HAP-1 (cell line): ENCODE data around the gene EIF4E3.
A peak's percentile ranks its signal among the peaks of the same experiment; 100 is the strongest.

Experiments used
- DNase-seq, 2 experiments: peaks; one replicate each; pipeline ENCODE4 v3.0.0-alpha.2; 2016 to 2020; ENCODE audit warnings: low spot score in 2 of 2
- H3K27me3 ChIP-seq: fragments of 250-450 bp; sonication (Bioruptor Pico); 2 replicates; pipeline ENCODE4 v1.5.1; 2020; ENCODE audit warnings: low read depth, mild to moderate bottlenecking, moderate library complexity
- H3K36me3 ChIP-seq: fragments of 250-450 bp; sonication (Bioruptor Pico); replicated peaks from 2 replicates; pipeline ENCODE4 v1.5.1; 2020; ENCODE audit warnings: mild to moderate bottlenecking
- H3K4me1 ChIP-seq: fragments of 250-450 bp; sonication (Bioruptor Pico); 2 replicates; pipeline ENCODE4 v1.5.1; 2020; ENCODE audit warnings: mild to moderate bottlenecking
- H3K4me3 ChIP-seq: fragments of 250-450 bp; sonication (Bioruptor Pico); 2 replicates; pipeline ENCODE4 v1.5.1; 2020; ENCODE audit warnings: mild to moderate bottlenecking, moderate library complexity
- H3K9me3 ChIP-seq: fragments of 250-450 bp; sonication (Bioruptor Pico); 2 replicates; pipeline ENCODE4 v1.5.1; 2020; ENCODE audit warnings: mild to moderate bottlenecking, moderate library complexity
- in situ Hi-C: fragments of 300-500 bp; cut with MboI; formaldehyde crosslinking; loops from 3 replicates; pipeline ENCODE4 v1.14.3; 2020; ENCODE audit warnings: low sequenced_read_pairs, inconsistent platforms, mixed read lengths

EIF4E3 gene

DNA sequence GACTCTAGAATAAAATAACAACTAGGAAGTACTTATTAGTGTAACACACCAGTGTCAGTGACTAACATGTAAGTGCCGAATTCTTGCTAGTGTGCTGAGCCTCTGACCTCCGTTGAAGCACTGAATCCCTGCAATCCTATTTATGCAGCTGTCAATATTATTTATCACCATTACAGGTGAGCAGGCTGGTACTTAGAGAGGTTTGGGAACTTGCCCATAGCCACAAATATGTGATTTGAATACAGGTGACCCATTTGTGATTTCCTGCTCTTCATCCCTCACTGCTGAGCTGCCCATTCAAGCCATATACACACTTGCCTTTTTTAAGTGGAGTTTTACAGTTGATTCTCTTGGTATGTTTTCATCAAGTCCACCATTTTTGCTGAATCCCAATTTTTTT lies 12.2 kb downstream of the EIF4E3 start:
- in situ Hi-C loops: loop anchor here (25.0 kb wide), 2 partner anchors 1124 to 1374 kb away; partner anchors contain the start of gene SHQ1
- Histone ChIP-seq H3K9me3 (no peaks in the 10 kb centered on the region), H3K4me3 (no peak overlapping the region), H3K4me1 (no peaks in the 10 kb centered on the region), H3K36me3 (no peaks in the 10 kb centered on the region), H3K27me3 (no peaks in the 10 kb centered on the region)
- DNase-seq: no peak

DNA sequence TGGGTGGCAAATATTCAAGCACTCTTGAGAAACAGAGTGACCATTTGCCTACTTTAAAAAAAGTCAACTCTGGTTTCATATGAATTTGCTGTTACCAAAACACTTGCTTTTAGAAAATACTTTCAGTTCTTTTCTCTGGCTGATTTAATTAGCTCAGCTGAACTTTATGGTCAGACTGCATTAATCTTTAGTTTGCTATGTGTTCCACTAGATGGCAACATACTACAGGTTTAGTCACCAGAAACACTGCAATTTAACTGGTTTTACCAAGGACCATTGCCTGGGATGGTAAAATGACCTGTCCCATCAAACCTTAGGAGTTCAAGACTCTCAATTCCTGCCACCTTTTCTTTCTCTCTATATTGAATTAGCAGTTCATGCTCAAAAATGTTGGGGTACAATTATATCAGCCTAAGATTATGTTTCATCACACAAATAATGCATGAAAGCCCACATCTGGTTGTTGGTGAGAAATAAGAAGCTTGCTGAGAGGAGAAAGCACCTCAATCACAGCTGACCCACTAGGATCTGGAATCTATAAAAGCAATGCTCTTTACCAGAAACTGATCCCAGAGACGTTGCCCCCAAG lies 14.2 kb downstream of the EIF4E3 start:
- Histone ChIP-seq H3K27me3 (no peaks in the 10 kb centered on the region), H3K9me3 (no peaks in the 10 kb centered on the region), H3K4me3 (no peak overlapping the region), H3K36me3 (no peaks in the 10 kb centered on the region), H3K4me1 (no peaks in the 10 kb centered on the region)
- peak in 1 of 2 experiments; percentile 73 for DNase-seq
- in situ Hi-C loops: loop anchor here (25.0 kb wide), 2 partner anchors 1126 to 1376 kb away; partner anchors contain the start of gene SHQ1

DNA sequence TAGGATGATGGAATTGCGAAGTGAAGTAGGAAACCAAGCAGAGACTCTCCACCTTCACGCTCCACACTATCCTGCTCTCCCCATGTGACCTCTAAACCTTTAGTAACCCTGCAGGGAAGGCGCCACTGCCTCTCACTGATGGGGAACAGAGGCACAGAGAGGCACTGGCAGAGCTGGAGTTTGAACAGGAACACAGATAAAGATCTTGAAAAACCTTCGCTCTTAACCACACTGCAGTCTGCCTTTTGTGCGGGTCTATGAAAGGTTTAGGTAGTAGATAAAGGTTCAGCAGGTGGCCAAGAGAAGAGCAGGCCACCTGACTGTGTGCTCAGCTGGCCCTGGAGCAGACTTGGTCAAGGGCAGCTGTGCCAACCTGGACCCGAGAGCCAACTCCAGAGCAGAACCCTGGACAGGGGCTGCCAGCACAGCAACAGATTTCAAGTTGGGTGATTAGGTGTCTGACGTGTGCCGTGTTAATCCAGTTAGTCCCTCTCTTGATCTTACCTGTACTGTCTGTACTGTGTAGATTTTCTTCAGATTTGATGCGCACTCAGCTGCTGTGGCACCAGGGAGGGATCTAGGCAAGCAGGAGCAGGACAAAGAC lies 15.2 kb downstream of the EIF4E3 start:
- H3K27me3 ChIP-seq: no peaks in the 10 kb centered on the region
- H3K4me3 ChIP-seq: no peak overlapping the region
- no peaks in the 10 kb centered on the region for H3K9me3 ChIP-seq
- no peaks in the 10 kb centered on the region for H3K36me3 ChIP-seq
- in situ Hi-C loops: loop anchor here (25.0 kb wide), 2 partner anchors 1127 to 1377 kb away; partner anchors contain the start of gene SHQ1
- DNase-seq: no peak
- no peaks in the 10 kb centered on the region for H3K4me1 ChIP-seq

DNA sequence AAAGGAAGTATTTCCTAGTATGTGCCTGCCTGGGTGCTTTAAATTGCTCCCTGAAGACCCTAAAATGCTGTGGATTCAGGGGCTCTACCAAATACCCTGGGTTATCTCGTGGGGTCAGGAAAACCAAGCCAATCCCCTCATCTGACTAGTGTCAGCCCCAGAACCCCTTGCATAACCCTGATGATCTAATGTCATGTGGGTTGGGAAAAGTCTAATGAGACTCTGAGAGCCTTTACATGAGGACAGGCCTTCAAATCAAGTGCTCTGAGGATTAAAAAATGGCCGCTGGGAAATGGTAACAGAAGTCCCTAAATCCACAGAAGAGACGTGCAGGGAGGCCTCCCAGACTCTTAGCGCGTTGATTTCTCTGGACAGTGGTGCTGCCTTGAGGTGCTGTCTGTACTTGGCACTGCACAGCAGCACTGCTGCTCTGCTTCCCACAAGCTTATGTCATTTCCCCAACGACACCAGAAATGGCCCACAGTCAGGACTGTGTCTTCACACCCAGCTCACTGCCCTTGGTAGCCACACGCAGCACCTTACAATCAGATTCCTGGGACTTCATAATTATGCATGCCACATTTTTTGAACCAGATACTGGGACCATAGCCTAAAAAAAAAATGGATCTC lies 16.6 kb downstream of the EIF4E3 start:
- no peak for DNase-seq
- Histone ChIP-seq H3K36me3 (no peaks in the 10 kb centered on the region), H3K27me3 (no peaks in the 10 kb centered on the region), H3K4me3 (no peak overlapping the region), H3K4me1 (peaks cover 7% of the 10 kb centered on the region), H3K9me3 (no peaks in the 10 kb centered on the region)
- in situ Hi-C loops: loop anchor here (25.0 kb wide), 2 partner anchors 1129 to 1379 kb away; partner anchors contain the start of gene SHQ1

DNA sequence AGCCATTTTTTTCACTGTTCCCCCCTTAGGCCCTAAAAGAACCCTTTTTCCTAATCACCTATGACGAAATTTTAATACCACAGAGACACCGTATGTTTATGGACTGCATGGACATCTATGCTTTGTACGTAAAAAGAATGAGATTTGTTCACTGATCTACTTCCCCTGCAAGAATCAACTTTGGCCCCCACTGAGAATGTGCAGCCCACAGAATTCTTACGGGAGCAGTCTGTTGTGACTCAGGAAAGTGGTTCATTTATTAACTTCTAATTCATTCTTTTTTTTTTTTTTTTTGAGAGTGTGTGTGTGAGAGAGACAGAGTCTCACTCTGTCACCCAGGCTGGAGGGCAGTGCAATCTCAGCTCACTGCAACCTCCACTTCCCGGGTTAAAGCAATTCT lies 17.6 kb downstream of the EIF4E3 start:
- no peak overlapping the region for H3K4me3 ChIP-seq
- in situ Hi-C loops: loop anchor here (25.0 kb wide), 2 partner anchors 1130 to 1380 kb away; partner anchors contain the start of gene SHQ1
- H3K9me3 ChIP-seq: no peaks in the 10 kb centered on the region
- no peaks in the 10 kb centered on the region for H3K27me3 ChIP-seq
- no peaks in the 10 kb centered on the region for H3K36me3 ChIP-seq
- peaks cover 12% of the 10 kb centered on the region for H3K4me1 ChIP-seq
- DNase-seq: no peak

DNA sequence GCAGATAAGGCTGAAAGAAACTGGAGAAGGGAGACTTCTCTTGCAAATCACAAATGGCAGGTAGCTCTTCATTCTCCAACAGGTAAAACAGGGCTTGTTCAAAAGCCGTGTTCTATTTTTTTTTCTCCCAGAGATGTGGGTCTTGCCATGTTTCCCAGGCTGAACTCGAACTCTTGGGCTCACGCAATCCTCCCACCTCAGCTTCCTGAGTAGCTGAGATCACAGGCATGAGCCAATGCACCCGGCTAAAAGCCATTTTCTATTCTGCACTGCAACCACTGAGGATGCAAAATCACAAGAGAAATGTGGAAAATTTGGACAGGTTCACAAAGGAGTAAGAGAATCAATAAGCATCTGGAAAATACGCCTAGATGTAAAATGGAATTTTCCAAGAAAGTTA lies 19.5 kb downstream of the EIF4E3 start:
- in situ Hi-C loops: loop anchor here (25.0 kb wide), 2 partner anchors 1132 to 1382 kb away; partner anchors contain the start of gene SHQ1
- no peaks in the 10 kb centered on the region for H3K27me3 ChIP-seq
- no peak overlapping the region for H3K4me3 ChIP-seq
- H3K9me3 ChIP-seq: no peaks in the 10 kb centered on the region
- peaks cover 12% of the 10 kb centered on the region for H3K4me1 ChIP-seq
- no peaks in the 10 kb centered on the region for H3K36me3 ChIP-seq
- no peak for DNase-seq

DNA sequence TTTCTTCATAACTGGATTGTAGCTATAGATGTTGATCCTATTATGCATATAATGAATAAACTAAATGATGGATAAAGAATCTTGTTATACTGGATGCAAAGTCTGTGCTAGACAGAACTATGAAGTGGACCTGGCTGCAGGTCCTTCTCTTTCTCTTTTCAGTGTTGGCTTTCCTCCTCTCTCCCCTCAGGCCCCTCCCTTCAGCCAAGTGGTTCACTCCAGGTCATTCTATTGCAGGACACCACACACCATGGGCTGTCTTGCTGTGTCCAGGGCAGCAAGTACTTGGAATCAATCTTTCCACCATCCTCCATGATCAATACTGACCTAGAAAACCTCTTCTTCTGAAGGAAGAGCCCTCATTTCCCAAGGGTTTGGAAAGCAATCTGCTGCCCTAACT lies 20.3 kb downstream of the EIF4E3 start:
- Histone ChIP-seq H3K27me3 (no peaks in the 10 kb centered on the region), H3K36me3 (no peaks in the 10 kb centered on the region), H3K4me1 (peaks cover 12% of the 10 kb centered on the region), H3K4me3 (no peak overlapping the region), H3K9me3 (no peaks in the 10 kb centered on the region)
- no peak for DNase-seq
- in situ Hi-C loops: loop anchor here (25.0 kb wide), 2 partner anchors 1132 to 1382 kb away; partner anchors contain the start of gene SHQ1

DNA sequence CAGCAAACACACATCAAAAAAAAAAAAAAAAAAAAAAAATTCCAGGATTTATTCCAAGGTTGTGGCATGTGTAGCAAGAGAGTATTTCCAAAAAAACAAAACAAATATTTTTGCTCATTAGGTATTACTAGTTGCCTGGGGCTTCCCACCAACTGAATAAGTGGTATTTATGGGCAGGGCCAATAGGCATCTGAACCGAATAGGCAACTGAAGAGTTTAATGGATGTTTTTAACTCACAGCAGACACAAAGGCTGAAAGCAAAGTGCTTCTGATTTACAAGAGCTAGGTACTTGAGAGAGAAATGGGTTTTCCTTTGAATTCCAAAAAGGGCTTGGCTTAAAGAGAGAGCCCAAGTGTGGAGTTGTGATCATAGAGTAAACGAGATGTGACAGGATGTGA lies 21.4 kb downstream of the EIF4E3 start:
- Histone ChIP-seq H3K4me1 (peaks cover 12% of the 10 kb centered on the region), H3K27me3 (no peaks in the 10 kb centered on the region), H3K9me3 (no peaks in the 10 kb centered on the region), H3K4me3 (no peak overlapping the region), H3K36me3 (no peaks in the 10 kb centered on the region)
- in situ Hi-C loops: loop anchor here (25.0 kb wide), 2 partner anchors 1134 to 1384 kb away; partner anchors contain the start of gene SHQ1
- peak; percentile 45 to 81 for DNase-seq

DNA sequence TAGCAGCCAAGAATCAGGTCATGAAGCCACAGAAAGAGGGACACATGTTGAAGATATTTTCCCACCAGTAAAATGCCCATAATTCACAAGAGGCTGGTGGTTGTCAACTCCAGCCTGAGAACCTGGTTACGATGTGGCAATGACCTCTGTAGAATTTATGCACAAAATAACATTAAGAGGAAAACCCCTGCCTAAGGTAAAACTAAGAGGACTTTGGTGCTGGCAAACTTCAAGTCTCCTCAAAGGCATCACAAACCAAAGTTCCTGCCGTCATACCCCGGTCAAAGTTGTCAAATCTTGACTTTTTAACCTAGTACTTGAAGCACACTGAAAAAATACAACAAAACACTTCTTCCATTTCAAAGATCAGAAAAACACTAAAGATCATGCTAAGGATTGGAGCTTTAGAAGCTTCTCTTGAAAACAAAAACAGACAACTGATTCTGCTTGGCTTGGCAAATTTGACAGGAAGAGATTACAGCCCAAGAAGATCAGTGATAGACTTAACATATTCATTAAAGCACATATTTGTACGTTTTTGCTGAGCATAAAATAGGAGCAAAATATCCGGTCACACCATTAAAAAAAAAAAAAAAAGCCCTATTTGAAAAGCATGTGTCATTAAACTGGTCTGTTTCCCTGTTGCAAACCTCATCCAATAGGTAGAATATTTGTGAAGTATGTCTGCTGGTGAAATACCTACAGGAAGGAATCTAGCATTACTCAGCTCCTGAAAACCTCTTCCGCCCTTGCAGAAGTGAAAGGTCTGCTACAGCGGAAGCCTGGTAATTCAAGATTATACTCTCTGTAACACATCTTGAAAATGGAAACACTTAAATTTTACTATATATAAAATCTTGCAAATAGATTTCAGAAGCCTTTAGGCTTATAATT lies 22.8 kb downstream of the EIF4E3 start:
- in situ Hi-C loops: loop anchor here (25.0 kb wide), 2 partner anchors 1135 to 1385 kb away; partner anchors contain the start of gene SHQ1
- H3K4me3 ChIP-seq: no peak overlapping the region
- H3K27me3 ChIP-seq: no peaks in the 10 kb centered on the region
- no peak for DNase-seq
- peaks cover 12% of the 10 kb centered on the region for H3K4me1 ChIP-seq
- H3K36me3 ChIP-seq: no peaks in the 10 kb centered on the region
- H3K9me3 ChIP-seq: no peaks in the 10 kb centered on the region

DNA sequence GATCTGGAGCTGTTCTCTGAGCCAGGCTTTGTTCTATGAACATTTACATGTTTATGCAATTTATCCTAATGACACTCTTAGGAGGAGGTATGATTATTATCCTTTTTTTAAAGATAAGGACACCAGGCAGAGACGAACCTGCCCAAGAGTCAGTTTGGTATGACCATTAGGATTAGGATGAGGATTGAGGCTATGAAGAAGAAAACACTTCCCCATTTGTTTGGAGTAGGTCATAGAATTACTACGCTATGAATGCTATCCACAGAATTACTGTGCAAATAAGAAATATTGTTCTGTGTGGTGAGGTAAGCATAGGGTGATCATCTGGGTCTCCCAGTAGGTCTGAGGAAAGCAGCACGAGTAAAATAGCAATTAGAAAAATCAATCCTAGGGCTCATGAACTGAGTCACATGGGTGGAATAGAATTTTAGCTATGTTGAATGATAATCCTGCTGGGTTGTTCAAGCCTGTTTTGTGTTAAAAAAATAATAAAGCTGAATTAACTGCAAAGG lies 23.9 kb downstream of the EIF4E3 start:
- no peak overlapping the region for H3K4me3 ChIP-seq
- H3K36me3 ChIP-seq: no peaks in the 10 kb centered on the region
- no peak for DNase-seq
- H3K9me3 ChIP-seq: no peaks in the 10 kb centered on the region
- no peaks in the 10 kb centered on the region for H3K27me3 ChIP-seq
- in situ Hi-C loops: loop anchor here (25.0 kb wide), 2 partner anchors 1136 to 1386 kb away; partner anchors contain the start of gene SHQ1
- H3K4me1 ChIP-seq: peaks cover 12% of the 10 kb centered on the region

DNA sequence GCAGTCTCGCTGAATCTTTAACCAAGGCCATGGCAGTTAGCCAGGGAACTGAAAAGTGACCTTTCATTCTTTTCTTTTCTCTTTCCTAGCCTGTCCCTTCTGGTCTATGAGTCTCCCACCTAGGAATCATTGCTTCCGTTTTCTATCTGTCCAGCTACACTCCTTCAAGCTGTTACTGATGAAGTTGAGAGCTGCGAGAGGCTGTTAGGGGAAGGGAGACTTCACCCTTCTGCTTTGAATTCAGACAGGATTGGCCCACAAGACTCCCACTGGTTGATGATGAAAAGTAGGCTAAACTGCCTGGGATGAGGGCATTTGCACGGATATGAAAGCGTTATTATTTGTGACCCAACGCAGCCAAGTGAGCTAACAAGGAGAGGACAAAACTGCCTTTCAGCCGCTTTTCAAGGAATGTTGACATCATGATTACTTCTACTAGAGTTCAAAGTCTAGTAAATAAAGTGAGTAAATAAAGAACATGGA lies 30.2 kb downstream of the EIF4E3 start:
- DNase-seq: peak in 1 of 2 experiments; percentile 71
- H3K27me3 ChIP-seq: no peaks in the 10 kb centered on the region
- no peaks in the 10 kb centered on the region for H3K9me3 ChIP-seq
- no peak overlapping the region for H3K4me3 ChIP-seq
- no peaks in the 10 kb centered on the region for H3K36me3 ChIP-seq
- peaks cover 57% of the 10 kb centered on the region for H3K4me1 ChIP-seq
- in situ Hi-C loops: no loop called here

DNA sequence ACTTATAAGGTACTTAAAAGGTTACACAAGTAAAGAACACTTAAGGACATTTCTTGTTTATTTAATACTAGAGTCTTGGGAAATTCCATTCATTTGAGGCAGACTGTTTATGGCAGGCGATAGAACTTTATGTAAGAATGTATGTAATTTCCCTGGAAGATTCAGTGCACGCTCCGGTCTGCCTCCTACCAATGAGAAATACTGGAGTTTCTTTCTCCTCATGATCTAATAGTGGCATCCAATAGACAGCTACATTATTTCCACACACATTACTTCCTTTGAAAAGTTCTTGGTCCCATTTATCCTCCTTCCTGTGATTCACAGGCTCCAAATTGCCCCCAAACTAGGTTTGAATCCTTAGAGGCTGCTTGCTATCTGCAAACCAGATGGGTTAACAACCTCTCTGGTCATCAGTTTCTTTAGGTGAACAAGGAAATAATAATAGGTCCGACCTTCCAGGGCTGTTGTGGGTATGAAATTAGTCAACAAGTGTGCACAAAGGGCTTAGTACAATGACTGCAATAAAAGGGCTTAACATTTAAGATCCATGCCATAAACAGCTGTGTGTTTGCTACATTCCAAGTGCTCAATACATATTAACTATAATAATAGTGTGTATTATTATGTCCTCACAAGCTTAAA lies 30.7 kb downstream of the EIF4E3 start:
- H3K4me3 ChIP-seq: no peak overlapping the region
- no peaks in the 10 kb centered on the region for H3K36me3 ChIP-seq
- in situ Hi-C loops: no loop called here
- no peaks in the 10 kb centered on the region for H3K9me3 ChIP-seq
- H3K4me1 ChIP-seq: peaks cover 60% of the 10 kb centered on the region
- peak in 1 of 2 experiments; percentile 82 for DNase-seq
- H3K27me3 ChIP-seq: no peaks in the 10 kb centered on the region
